Colonic mucosa (tissue), 4 donors: ENCODE data around the gene C19orf44. TPM values are rescaled to one million over a fixed set of nuclear protein-coding genes. Genes with fewer than 3 reads are reported as not detected.

ENCODE experiments used
- DNase-seq: peaks from one replicate; pipeline ENCODE4 v3.0.0-alpha.2; 2020
- H3K27ac ChIP-seq: fragments of 200-600 bp; one replicate; pipeline ENCODE4 v1.8.0; 2021
- H3K27me3 ChIP-seq: fragments of 200-600 bp; one replicate; pipeline ENCODE4 v1.8.0; 2021
- H3K36me3 ChIP-seq: fragments of 200-600 bp; one replicate; pipeline ENCODE4 v1.8.0; 2021
- H3K4me1 ChIP-seq: fragments of 200-600 bp; one replicate; pipeline ENCODE4 v1.8.0; 2021; ENCODE audit warnings: mild to moderate bottlenecking
- H3K4me3 ChIP-seq: fragments of 200-600 bp; one replicate; pipeline ENCODE4 v1.8.0; 2021
- H3K9ac ChIP-seq, 2 donors: one replicate each; pipeline ENCODE4 v1.7.0; 2013; ENCODE audit warnings: control low read depth in 2 of 2, low read depth in 2 of 2, low read length in 2 of 2
- H3K9me3 ChIP-seq: fragments of 200-600 bp; one replicate; pipeline ENCODE4 v1.8.0; 2021
- intact Hi-C: fragments of 100-400 bp; cut with DNase I; formaldehyde crosslinking; loops from one replicate; pipeline ENCODE4 v1.14.1; 2022
- total RNA-seq, 2 donors: library from RNA; stranded (reverse); fragmentation: NEBNext Ultra II Directional in 1 of 2; extraction: Animal tissue kit (Norgen Biotek cat#: 25700) in 1 of 2; gene quantifications; one replicate each; pipeline ENCODE4 v1.2.1, GENCODE V29; 2021
- TF ChIP-seq, protein P1 (sequence below): fragments of 200-600 bp; IDR thresholded peaks from one replicate; pipeline ENCODE4 v1.8.0; 2022; ENCODE audit warnings: antibody characterized with exemption, mild to moderate bottlenecking
- donor health status: healthy.
- donor health status: DM: no; HTN: no; CAD: no.
- donor health status: DM: no; HTN: no; CAD: no.

The C19orf44 gene
- total RNA-seq, 2 donors from 2014 or later = 2.4 to 3.2 TPM

DNA sequence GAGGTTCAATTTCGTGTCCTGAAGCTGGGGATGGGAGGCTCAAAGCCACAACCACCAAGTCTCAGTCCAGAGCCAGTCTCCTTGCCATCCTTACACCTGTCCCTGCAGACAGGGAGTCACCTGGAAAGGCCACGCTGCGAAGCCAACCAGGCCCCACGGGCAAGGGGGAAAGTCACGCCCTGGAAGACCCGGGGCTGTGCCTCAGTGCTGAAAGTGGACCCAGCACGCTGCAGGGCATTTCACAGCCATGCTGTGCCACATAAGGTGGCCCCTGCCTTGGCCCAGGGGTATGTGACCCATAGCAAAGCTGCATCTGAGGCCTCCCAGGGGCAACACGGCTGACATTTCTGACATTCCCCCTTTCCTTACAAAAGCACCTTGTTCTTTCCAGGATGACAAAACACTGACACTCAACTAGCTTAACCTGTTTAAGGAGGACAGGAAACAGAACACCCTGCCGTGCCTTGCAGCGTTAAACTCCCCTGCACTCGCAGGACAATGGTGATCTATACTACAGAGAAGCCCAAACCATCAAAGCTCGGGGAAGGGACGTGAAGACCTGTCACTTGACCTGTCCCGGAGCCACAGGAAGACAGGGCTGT, 31.2 kb downstream of the C19orf44 start:
- Histone ChIP-seq H3K27ac (no peak overlapping the region), H3K4me1 (no peaks in the 10 kb centered on the region), H3K4me3 (no peak overlapping the region), H3K27me3 (no peaks in the 10 kb centered on the region), H3K9me3 (no peaks in the 10 kb centered on the region), H3K9ac (no peak overlapping the region), H3K36me3 (peaks cover 40% of the 10 kb centered on the region)
- TF ChIP-seq, protein P1, sequence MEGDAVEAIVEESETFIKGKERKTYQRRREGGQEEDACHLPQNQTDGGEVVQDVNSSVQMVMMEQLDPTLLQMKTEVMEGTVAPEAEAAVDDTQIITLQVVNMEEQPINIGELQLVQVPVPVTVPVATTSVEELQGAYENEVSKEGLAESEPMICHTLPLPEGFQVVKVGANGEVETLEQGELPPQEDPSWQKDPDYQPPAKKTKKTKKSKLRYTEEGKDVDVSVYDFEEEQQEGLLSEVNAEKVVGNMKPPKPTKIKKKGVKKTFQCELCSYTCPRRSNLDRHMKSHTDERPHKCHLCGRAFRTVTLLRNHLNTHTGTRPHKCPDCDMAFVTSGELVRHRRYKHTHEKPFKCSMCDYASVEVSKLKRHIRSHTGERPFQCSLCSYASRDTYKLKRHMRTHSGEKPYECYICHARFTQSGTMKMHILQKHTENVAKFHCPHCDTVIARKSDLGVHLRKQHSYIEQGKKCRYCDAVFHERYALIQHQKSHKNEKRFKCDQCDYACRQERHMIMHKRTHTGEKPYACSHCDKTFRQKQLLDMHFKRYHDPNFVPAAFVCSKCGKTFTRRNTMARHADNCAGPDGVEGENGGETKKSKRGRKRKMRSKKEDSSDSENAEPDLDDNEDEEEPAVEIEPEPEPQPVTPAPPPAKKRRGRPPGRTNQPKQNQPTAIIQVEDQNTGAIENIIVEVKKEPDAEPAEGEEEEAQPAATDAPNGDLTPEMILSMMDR = no peak
- intact Hi-C loops = no loop called here
- no peak for DNase-seq

GRCh38 chr19:16527971-16528521, 31.9 kb downstream of the C19orf44 start:
- DNase-seq = no peak
- no peaks in the 10 kb centered on the region for H3K27me3 ChIP-seq
- no peak overlapping the region for H3K9ac ChIP-seq
- no peaks in the 10 kb centered on the region for H3K4me1 ChIP-seq
- H3K27ac ChIP-seq = no peak overlapping the region
- H3K36me3 ChIP-seq = peaks cover 38% of the 10 kb centered on the region
- H3K4me3 ChIP-seq = no peak overlapping the region
- H3K9me3 ChIP-seq = no peaks in the 10 kb centered on the region
- TF ChIP-seq, protein P1 = peak; percentile 15
- intact Hi-C loops = no loop called here

DNA sequence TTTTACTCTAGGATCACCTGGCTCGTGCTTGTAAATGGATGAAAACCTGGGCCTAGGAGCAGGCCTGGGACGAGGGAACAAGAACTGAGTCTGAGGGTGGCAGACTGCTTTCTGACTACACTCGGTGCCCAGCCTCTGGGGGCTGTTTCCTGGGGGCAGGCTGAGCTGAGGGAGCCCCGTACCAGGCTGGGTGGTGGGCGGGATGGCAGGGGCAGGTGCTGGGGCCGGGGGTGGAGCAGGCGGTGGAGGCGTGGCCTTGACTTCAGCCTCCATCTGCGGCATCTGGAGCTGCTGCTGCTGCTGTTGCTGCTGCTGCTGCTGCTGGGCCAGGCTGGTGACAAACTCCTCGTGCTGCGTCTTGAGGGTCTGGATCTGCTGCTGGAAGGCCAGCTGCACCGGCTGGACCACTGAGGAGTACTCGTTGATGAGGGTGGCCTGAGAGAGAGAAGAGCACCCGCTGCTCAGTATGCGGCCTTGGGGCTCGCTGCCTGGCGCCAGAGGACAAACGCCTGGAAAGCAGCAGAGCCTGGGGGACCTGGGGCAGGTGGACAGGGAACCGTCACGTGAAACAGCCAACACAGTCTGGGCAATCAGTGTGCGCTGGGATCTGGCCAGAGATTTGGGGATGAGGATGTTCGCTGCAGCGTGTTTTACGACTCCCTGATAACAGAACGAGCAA, 33.4 kb downstream of the C19orf44 start:
- no peak overlapping the region for H3K27ac ChIP-seq
- no peaks in the 10 kb centered on the region for H3K27me3 ChIP-seq
- H3K4me1 ChIP-seq = no peaks in the 10 kb centered on the region
- H3K36me3 ChIP-seq = peaks cover 39% of the 10 kb centered on the region
- no peak overlapping the region for H3K9ac ChIP-seq
- H3K4me3 ChIP-seq = no peak overlapping the region
- TF ChIP-seq, protein P1 = no peak
- no peaks in the 10 kb centered on the region for H3K9me3 ChIP-seq
- no peak for DNase-seq
- intact Hi-C loops = no loop called here

DNA sequence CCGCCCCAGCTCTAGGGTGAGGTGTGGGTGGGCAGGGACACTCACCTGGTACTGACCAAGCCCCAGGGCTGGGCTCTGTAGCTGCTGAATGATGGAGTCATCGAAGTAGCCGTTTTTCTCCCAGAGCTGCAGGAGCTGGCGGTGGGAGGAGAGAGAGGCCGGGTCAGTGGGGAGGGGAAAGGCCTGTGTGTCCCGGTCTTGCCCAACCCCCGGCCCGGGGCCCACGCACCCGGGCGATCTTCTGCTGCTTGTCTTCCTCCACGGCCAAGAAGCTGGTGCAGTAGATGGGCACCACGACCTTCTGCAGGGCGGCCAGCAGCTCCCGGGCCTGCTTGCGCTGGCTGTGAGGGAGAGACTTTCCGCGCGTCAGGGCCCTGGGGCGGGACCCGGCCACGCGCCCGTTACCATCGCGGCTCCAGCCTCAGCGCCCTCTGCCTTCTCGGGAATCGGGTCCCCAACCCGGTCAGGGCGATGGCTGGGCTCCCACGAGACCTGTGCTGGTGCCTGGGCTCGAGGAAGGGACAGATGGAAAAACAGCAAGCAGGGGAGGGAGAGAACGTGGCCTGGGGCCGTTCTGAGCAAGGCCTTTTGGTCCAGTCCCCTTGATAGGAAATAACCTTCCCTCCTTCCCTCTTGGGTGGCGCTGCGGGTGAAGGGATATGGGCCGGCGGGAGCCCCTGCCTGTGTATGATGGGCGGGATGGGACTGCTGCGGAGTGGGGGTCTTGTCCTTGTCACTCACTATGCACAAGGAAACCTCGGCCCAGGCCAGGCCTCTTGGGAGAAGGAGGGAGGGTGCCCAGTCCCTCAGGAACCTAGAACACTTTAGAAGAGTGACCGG, 34.6 kb downstream of the C19orf44 start:
- intact Hi-C loops = no loop called here
- Histone ChIP-seq H3K27ac (no peak overlapping the region), H3K36me3 (peaks cover 42% of the 10 kb centered on the region), H3K9me3 (no peaks in the 10 kb centered on the region), H3K4me3 (no peak overlapping the region), H3K27me3 (no peaks in the 10 kb centered on the region), H3K9ac (no peak overlapping the region), H3K4me1 (no peaks in the 10 kb centered on the region)
- no peak for DNase-seq
- TF ChIP-seq, protein P1 = no peak

DNA sequence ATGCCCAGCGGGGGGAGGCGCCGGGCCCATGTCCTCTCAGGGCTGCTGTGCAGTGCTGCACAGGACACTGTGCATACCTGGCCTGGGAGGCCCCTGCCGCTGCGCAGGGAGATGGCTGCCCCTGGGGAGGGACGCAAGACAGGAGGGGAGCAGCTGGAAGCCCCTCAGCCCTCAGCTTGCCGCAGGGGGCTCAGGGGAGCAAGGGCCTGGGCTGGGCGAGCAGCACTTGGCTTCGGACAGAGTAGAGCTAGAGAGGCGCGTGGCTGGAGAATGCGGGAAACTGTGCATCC, 35.1 kb downstream of the C19orf44 start:
- DNase-seq = no peak
- no peaks in the 10 kb centered on the region for H3K4me1 ChIP-seq
- H3K9me3 ChIP-seq = no peaks in the 10 kb centered on the region
- intact Hi-C loops = no loop called here
- no peak overlapping the region for H3K4me3 ChIP-seq
- no peaks in the 10 kb centered on the region for H3K27me3 ChIP-seq
- peaks cover 44% of the 10 kb centered on the region for H3K36me3 ChIP-seq
- TF ChIP-seq, protein P1 = no peak
- no peak overlapping the region for H3K27ac ChIP-seq
- H3K9ac ChIP-seq = no peak overlapping the region
